Fibroblast of lung (primary cell): ENCODE data around the gene VSTM1. TPM values are rescaled to one million over a fixed set of nuclear protein-coding genes. Genes with fewer than 3 reads are reported as not detected.

ENCODE experiments used
- DNase-seq, 2 donors: peaks; one replicate each; pipeline versions ENCODE4 v3.0.0 to v3.0.0-alpha.2; 2010; ENCODE audit warnings: low read depth in 2 of 2
- H2AFZ ChIP-seq: 2 replicates; pipeline ENCODE4 v1.5.1; 2012; ENCODE audit warnings: low read length, control low read depth, inconsistent platforms
- H3K27ac ChIP-seq: 2 replicates; pipeline ENCODE4 v1.5.1; 2011; ENCODE audit warnings: low read length, control low read depth; ENCODE audit not compliant: insufficient read depth
- H3K27me3 ChIP-seq: 2 replicates; pipeline ENCODE4 v1.5.1; 2011; ENCODE audit warnings: mild to moderate bottlenecking, low read length; ENCODE audit not compliant: control insufficient read depth, insufficient read depth
- H3K36me3 ChIP-seq: 2 replicates; pipeline ENCODE4 v1.5.1; 2011; ENCODE audit warnings: low read length; ENCODE audit not compliant: control insufficient read depth, insufficient read depth
- H3K4me1 ChIP-seq: 2 replicates; pipeline ENCODE4 v1.5.1; 2011; ENCODE audit warnings: low read length; ENCODE audit not compliant: control insufficient read depth, insufficient read depth; ENCODE audit errors: extremely low read depth
- H3K4me2 ChIP-seq: 2 replicates; pipeline ENCODE4 v1.5.1; 2011; ENCODE audit warnings: low read length, control low read depth; ENCODE audit not compliant: insufficient read depth; ENCODE audit errors: extremely low read depth
- H3K4me3 ChIP-seq, 4 experiments: fragments of 200-600 bp in 1 of 4; sonication (generic) in 1 of 4; replicated peaks in 1 of 4; 2 replicates each; pipeline ENCODE4 v1.5.1; 2011 to 2016; ENCODE audit warnings: low read length in 4 of 4, low read depth in 3 of 4, mild to moderate bottlenecking in 3 of 4, control low read depth in 2 of 4, inconsistent platforms in 1 of 4, mixed read lengths in 1 of 4; ENCODE audit not compliant: insufficient read depth in 1 of 4; ENCODE audit errors: control extremely low read depth in 1 of 4
- H3K79me2 ChIP-seq: 2 replicates; pipeline ENCODE4 v1.5.1; 2012; ENCODE audit warnings: mild to moderate bottlenecking, low read length, inconsistent platforms; ENCODE audit not compliant: control insufficient read depth, insufficient read depth
- H3K9ac ChIP-seq: 2 replicates; pipeline ENCODE4 v1.5.1; 2011; ENCODE audit warnings: mild to moderate bottlenecking, low read length, control low read depth; ENCODE audit not compliant: insufficient read depth
- H3K9me3 ChIP-seq: 2 replicates; pipeline ENCODE4 v1.5.1; 2012; ENCODE audit warnings: low read depth, low read length; ENCODE audit not compliant: control insufficient read depth, insufficient read depth
- H4K20me1 ChIP-seq: 2 replicates; pipeline ENCODE4 v1.5.1; 2011; ENCODE audit warnings: low read length; ENCODE audit not compliant: control insufficient read depth, insufficient read depth; ENCODE audit errors: extremely low read depth
- CTCF ChIP-seq, 2 donors: IDR thresholded peaks in 1 of 2; conservative IDR thresholded peaks in 1 of 2; 1 replicate in 1 of 2; 2 replicates in 1 of 2; pipeline ENCODE4 v1.5.1; 2011 to 2012; ENCODE audit warnings: low read length in 2 of 2, control low read depth in 1 of 2, inconsistent platforms in 1 of 2, low read depth in 1 of 2, mild to moderate bottlenecking in 1 of 2
- EZH2 ChIP-seq: IDR thresholded peaks from 2 replicates; pipeline ENCODE4 v1.5.1; 2012; ENCODE audit warnings: low read length, control low read depth, mild to moderate bottlenecking; ENCODE audit errors: missing control alignments
- polyA plus RNA-seq, 2 donors: library from polyadenylated mRNA; depleted of rRNA in 1 of 2; stranded (reverse) in 1 of 2; unstranded in 1 of 2; fragments of >200 nt; gene quantifications; 2 replicates each; pipeline ENCODE4 v1.2.1, GENCODE V29; 2011 to 2012; ENCODE audit warnings: missing spikeins in 1 of 2
- total RNA-seq: library from RNA; depleted of rRNA; stranded (reverse); fragments of >200 nt; gene quantifications from 2 replicates; pipeline ENCODE4 v1.2.1, GENCODE V29; 2014

VSTM1 gene
- total and polyA plus RNA-seq, 2 donors (not counting 1 experiment from before 2014, with no cell fraction given): not detected

- Histone ChIP-seq H3K79me2 (no peaks in the 10 kb centered on the region), H3K27ac (no peak overlapping the region), H3K4me3 (no peak overlapping the region), H4K20me1 (no peaks in the 10 kb centered on the region), H3K9ac (no peak overlapping the region), H3K27me3 (no peaks in the 10 kb centered on the region), H3K36me3 (no peaks in the 10 kb centered on the region), H2AFZ (no peak overlapping the region), H3K9me3 (no peaks in the 10 kb centered on the region), H3K4me1 (no peaks in the 10 kb centered on the region), H3K4me2 (no peak overlapping the region)
- no peak for DNase-seq
- TF ChIP-seq CTCF (conservative IDR thresholded peaks at IDR 0.05 in 1 of 2, IDR thresholded peaks at IDR 0.05 in 1 of 2; ENCODE audit: low read depth in 1 of 2, low read length in 2 of 2) (no peak), EZH2 (no peak)
Observed at GRCh38 chr19:54023191-54023590, 40.5 kb downstream of the VSTM1 start.

GRCh38 chr19:54021932-54022331, 41.8 kb downstream of the VSTM1 start:
- Histone ChIP-seq H3K9me3 (no peaks in the 10 kb centered on the region), H3K4me2 (no peak overlapping the region), H2AFZ (no peak overlapping the region), H3K9ac (no peak overlapping the region), H3K4me1 (no peaks in the 10 kb centered on the region), H3K36me3 (no peaks in the 10 kb centered on the region), H3K27ac (no peak overlapping the region), H3K79me2 (no peaks in the 10 kb centered on the region), H4K20me1 (no peaks in the 10 kb centered on the region), H3K27me3 (no peaks in the 10 kb centered on the region), H3K4me3 (no peak overlapping the region)
- no peak for DNase-seq
- TF ChIP-seq CTCF (conservative IDR thresholded peaks at IDR 0.05 in 1 of 2, IDR thresholded peaks at IDR 0.05 in 1 of 2; ENCODE audit: low read depth in 1 of 2, low read length in 2 of 2) (no peak), EZH2 (no peak)

GRCh38 chr19:54021363-54021762, 42.3 kb downstream of the VSTM1 start:
- H3K4me3 ChIP-seq: no peak overlapping the region
- no peak overlapping the region for H3K4me2 ChIP-seq
- H3K27ac ChIP-seq: no peak overlapping the region
- no peaks in the 10 kb centered on the region for H3K4me1 ChIP-seq
- no peak for TF ChIP-seq CTCF (conservative IDR thresholded peaks at IDR 0.05 in 1 of 2, IDR thresholded peaks at IDR 0.05 in 1 of 2; ENCODE audit: low read depth in 1 of 2, low read length in 2 of 2)
- no peak for TF ChIP-seq EZH2
- no peaks in the 10 kb centered on the region for H4K20me1 ChIP-seq
- no peaks in the 10 kb centered on the region for H3K27me3 ChIP-seq
- no peak overlapping the region for H3K9ac ChIP-seq
- H3K9me3 ChIP-seq: no peaks in the 10 kb centered on the region
- H3K79me2 ChIP-seq: no peaks in the 10 kb centered on the region
- H3K36me3 ChIP-seq: no peaks in the 10 kb centered on the region
- no peak overlapping the region for H2AFZ ChIP-seq
- no peak for DNase-seq
